Loucy (cell line): ENCODE results near the gene IL17F.

ENCODE experiments used
- CTCF ChIP-seq: fragments of 200-600 bp; sonication (generic); conservative IDR thresholded peaks from 2 replicates; pipeline ENCODE4 v1.5.1; 2014; ENCODE audit warnings: mild to moderate bottlenecking, antibody characterized with exemption, low read length
- EZH2phosphoT487 ChIP-seq: fragments of 200-600 bp; IDR thresholded peaks from 2 replicates; pipeline ENCODE4 v1.6.1; 2018; ENCODE audit warnings: antibody characterized with exemption, mild to moderate bottlenecking, moderate library complexity, borderline replicate concordance

- peak; percentile 58 for TF ChIP-seq CTCF
- no peak for TF ChIP-seq EZH2phosphoT487
Measured at GRCh38 chr6:52207066-52207465, 37.2 kb downstream of the IL17F start.
